Right forelimb (tissue), 1 donor: ENCODE data around the gene FUNDC2.
A peak's percentile ranks its signal among the peaks of the same experiment; 100 is the strongest.
"Not testable (repeated sequence)": the region's sequence is repeated elsewhere in the genome, so short reads cannot be mapped to it uniquely, and the experiment has no call there.

ENCODE experiments used
- DNase-seq: peaks from one replicate; pipeline ENCODE4 v3.0.0-alpha.2; 2018

The FUNDC2 gene, protein sequence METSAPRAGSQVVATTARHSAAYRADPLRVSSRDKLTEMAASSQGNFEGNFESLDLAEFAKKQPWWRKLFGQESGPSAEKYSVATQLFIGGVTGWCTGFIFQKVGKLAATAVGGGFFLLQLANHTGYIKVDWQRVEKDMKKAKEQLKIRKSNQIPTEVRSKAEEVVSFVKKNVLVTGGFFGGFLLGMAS

DNA sequence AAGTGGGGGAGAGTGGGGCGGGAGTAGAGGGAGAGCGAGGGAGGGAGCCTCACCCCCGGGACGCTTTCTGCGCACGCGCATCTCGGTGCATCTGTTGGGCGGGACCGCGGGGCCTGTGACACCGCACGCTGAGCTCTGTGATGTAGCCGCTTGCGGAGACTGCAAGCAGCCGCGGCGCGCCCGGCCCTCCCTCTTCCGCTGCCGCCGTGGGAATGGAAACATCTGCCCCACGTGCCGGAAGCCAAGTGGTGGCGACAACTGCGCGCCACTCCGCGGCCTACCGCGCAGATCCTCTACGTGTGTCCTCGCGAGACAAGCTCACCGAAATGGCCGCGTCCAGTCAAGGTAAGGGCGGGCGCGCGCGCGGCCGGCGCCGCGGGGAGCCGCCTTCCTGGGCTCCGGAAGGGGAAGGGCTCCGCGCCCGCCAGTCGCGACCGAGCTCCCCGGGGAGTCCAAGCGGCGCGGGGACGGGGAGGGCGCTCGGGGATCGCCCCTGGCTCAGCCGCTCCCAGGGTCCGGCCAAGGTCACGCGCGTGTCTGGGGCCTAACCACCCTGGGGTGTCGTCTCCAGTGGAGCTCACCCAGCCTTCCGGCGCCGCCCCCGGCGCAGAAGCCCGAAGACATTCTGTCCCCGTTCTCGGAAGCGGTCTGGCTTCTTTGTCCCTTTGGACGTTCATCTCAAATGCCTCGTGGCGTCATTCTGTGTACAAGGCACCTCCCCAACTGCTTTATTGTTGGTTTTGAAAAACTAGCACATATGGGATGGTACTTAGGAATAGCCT, at the start of gene FUNDC2:
TSS of gene FUNDC2 (plus strand) at position 118 of the 782 bp plus-strand sequence. CDS start at position 213, 95 bp downstream.
- peak; percentile 92 for DNase-seq

DNA sequence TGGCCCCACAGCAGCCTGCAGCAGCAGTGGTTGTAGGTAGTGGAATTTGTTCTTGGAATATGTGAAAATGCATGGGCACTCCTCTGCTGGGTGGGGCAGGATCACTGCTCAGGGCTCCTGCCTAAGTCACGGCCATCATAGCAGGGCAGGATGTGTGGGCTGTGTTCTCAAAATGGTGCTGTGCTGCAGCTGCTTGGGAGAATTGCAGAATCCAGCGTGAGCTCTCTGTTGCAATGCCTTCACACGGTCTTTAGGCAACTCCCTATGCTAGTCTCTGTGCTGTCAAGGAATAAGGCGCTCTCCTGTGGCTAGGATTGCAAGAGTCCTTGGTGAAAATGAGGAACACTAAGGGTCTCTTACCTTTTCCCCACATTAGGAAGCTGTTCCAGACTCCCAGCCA, 47.0 kb upstream of the FUNDC2 start:
- DNase-seq: no peak

DNA sequence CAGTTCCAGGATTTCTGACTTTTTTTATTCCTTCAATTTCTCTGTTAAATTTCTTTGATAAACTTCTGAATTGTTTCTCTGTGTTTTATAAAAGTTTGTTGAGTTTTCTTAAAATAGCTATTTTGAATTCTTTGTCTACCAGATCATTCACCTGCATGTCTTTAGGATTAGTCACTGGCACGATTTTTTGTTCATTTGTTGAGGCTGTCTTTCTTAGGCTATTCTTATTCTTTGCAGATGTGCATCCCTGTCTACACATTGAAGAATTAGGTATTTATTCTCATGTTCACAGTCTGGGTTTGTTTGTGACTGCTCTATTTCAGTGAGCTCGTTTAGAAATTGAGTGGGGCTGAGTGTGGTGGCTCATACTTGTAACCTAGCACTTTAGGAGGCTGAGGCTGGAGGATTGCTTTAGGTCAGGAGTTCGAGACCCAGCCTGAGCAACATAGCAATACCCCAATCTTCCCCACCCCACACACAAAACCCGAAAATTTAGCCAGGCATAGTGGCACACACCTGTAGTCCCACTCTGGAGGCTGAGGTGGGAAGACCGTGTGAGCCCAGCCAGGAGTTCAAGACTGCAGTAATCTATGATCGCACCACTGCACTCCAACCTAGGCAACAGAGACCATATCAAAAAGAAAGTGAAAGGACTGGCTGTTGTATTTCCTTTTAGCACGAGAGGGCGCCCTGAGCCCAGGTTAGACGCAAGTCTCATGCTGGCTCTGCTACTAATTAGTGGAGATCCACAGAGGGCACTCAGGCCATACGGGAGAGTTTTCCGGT, 46.1 kb upstream of the FUNDC2 start:
- peak; percentile 75 for DNase-seq

DNA sequence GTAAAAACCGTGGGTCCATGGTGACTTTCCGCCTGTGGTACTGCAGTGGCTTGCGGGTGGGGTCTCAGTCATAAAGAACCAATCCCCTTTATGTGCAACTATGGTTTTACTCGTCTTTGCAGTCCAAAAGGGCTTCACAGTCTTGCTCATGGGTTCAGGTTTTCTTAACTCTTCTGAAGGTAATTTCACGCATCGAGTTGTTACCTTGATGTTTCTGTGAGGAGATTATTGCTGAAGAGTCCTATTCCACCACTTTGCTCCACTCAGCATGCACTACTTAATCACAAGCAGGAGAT, 45.6 kb upstream of the FUNDC2 start:
- no peak for DNase-seq

DNA sequence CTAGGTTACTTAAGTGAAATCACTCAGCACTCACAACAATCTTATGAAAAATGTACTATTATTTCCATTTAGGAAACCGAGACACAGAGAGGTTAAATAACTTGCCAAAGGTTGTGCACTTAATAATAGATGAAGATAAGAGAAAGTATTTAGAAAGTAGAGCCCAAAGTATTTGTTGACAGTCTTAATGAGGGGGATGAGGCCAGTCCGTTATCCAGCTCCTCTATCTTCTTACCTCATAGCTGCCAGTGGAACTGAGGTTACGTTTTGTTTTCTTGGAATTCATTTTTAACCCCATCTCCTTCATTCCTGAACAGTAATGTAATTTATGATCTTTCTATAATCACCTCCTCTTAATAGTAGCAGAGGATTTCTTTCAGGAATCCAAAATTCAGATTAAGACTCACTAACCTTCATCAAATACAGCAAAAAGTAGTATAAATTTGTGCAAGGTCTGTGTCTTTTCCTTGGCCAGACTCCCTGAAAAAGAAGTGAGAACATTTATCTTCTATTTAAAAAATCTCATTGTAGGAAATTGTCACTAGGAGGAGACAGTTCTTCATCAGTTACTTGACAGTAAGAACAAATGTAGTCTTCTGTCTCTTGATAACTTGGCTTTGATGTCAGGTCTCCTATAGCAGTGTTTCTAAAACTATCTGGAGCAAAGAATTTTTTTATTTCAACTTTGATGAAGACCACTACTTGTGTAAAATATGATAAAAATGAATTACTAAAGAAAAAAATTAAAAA, 39.6 kb upstream of the FUNDC2 start:
- no peak for DNase-seq

DNA sequence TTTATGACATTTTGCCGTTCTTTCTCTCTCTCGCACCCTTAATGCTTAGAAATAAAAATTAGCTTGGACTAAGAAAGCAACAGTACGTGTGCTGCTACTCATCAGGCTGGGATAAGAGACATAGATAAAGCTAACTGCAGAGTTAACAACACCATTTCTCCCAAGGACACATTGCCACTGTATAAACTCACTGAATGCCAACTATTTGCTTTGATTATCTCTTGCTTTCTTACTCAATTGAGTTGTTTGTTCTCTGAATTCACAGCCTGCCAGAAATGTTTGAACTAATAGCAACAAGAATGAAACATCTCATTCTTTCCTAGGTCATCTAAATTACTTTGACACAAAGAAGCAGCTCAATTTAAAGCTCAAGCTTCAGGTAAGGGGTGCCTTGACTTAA, 38.7 kb upstream of the FUNDC2 start:
- DNase-seq: no peak

DNA sequence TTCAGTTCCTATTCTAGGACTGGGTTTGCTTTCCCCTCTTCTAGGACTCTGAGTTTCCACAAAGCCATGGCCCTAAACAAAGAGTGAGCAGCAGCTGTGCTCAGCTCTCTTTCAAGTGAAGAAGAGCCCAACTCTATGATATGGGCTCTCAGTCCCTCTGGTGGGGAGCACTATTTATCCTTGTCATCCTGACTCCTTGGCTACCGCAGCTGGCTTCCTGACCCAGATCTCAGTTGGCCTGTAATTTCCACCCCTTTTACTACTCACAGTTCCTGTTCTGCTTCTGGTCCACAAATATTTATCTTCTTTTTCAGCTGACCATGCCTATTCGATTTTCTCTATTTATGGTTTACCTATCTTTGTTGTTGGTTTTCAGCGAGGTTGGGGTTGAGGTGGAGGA, 37.9 kb upstream of the FUNDC2 start:
- no peak for DNase-seq

DNA sequence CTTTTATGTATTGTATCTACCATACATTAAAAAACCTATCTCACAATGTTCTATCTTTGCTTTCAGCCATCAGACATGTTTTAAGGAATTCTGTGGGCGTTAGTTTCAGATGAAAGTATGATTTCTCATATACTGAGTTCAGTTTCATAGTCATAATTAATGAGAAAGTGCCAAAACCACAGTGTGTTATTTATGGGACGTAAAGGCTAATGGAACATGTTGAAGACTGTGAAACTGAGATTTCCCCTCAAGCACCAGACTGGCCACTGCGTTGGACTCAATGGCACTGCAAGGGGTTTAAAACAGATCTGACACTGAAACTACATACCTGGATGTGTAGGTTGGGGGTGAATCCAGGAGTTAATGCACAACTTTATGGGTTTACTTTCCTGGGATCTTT, 36.1 kb upstream of the FUNDC2 start:
- no peak for DNase-seq

DNA sequence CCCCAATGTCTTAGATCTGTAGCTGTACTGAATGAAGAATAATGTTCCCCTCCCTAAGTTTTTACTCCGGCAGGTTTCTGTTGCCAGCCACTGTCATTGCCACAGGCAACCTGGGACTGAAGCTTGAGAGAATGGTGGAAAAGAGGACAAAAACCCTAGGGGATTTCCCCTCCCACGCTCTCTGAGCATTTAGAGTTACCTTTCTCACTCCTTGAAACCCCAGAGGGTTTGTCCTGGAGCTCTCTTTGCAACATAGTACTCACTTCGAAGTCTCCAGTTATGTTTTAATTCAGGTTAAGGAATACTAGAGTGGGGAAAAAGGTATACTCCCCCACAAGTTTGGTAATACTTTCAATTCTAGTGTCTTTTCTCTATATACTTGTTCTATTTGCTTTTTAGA, 35.6 kb upstream of the FUNDC2 start:
- no peak for DNase-seq

DNA sequence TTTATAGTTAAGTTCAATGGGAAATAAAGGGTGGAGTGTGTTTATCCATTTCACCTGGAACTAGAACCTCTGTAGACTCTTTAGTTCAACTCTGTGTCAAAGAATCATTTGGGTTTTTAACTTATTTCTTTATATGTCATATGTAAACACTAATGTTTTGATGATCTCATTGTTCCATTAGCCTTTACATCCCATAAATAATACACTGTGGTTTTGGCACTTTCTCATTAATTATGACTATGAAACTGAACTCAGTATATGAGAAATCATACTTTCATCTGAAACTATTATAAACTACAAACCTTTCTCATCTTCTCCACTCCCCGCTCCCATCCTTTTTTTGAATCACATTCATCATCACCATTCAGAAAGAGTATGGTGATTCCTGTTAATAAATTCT, 35.2 kb upstream of the FUNDC2 start:
- no peak for DNase-seq

DNA sequence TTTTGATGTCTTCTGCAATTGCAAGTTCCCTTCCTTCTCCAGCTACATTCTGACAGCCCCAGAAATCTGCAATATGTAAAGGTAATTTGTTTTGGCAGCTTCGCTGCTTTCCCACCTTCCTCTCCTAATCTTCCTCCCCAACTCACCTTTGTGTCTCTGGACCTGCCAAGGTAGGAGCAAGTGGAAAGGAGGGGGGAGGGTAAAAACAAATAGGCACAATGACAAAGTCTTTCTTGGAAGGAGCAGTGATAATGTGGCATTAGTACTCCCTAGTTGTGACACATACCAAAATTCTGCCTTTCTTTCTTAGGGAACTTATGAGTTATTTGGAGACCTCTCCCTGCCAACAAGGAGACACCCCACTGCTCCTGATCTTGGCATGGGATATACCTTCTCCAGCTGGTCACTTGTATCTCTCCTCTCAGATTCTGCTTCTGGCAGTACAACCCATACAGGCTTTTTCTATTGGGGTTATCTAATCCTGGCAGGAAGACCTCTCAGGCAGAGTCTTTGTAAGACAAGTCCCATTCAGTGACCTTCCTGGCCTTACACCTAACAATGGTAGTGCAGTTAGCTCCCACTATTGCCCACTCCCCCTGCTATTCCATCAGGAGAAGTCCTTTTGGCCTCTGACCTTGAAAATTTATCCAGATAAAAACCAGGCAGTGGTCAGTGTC, 28.3 kb upstream of the FUNDC2 start:
- no peak for DNase-seq

DNA sequence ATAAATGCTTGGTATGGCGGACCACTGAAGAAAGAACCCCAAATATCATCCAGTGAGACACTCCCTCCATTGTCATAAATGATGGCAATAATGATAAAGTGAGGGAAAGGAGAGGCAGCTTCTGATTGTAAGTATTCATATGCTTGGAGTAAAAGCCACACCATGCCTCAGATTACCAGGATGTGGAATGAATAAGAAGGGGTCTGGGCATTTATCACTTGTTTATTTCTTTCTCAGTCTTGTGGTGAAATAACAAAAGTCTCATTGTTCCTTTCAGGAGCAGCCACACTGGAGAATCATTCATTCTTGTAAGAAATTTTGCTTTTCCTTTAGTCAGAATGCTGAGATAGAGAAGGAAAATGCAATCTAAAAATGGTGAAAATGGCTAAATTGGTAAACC, 25.8 kb upstream of the FUNDC2 start:
- DNase-seq: no peak

DNA sequence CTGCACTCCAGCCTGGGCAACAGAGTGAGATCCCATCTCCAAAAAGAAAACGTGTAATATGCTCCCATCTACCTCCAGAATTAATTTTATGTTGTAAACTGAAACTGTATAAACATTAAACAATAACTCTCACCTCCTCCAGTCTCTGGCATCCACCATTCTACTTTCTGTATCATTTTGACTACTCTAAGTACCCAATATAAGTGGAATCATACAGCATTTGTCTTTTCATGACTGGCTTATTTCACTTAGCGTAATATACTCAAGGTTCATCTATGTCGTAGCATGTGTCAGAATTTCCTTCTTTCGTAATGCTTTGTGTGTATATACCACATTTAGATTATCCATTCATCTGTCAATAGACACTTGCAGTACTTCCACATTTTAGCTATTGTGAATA, 24.8 kb upstream of the FUNDC2 start:
- DNase-seq: no peak

DNA sequence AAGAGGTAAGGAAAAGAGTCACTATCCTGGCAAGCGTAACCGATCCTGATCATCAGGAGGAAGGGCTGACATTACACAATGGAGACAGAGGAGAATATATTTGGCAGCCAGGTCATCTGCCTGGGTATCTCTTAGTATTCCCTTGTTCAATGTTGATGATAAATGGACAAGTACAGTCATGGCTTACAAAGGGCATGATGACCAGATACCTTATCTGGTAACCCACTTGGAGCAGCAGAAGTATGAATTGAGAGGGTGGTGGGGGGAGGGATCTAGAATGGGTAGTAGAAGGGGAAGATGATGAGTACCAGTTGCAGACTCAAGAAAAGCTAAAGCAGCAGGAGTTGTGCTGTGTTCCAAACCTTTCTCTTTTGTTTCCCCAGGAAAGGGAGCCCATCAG, 21.5 kb upstream of the FUNDC2 start:
- no peak for DNase-seq

DNA sequence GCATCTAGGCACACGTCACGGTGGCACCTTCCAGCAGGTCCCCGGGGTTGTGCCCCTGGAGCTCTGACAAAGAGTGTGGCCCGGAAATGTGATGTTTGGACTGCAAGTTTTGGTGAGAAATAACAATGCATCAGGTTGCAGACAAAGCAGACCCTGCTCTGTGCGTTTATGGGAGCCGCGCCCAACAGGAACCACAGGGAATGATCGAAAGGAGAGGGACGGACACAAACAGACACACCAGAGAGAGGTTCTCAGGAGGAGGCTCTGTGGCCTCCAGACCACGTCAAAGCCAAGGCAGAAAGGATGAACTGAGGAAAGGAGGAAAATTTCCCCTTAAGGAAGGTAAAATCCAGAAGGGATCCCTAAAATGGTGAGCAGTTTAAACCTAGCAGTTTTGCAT, 20.3 kb upstream of the FUNDC2 start:
- not testable (repeated sequence) for DNase-seq

DNA sequence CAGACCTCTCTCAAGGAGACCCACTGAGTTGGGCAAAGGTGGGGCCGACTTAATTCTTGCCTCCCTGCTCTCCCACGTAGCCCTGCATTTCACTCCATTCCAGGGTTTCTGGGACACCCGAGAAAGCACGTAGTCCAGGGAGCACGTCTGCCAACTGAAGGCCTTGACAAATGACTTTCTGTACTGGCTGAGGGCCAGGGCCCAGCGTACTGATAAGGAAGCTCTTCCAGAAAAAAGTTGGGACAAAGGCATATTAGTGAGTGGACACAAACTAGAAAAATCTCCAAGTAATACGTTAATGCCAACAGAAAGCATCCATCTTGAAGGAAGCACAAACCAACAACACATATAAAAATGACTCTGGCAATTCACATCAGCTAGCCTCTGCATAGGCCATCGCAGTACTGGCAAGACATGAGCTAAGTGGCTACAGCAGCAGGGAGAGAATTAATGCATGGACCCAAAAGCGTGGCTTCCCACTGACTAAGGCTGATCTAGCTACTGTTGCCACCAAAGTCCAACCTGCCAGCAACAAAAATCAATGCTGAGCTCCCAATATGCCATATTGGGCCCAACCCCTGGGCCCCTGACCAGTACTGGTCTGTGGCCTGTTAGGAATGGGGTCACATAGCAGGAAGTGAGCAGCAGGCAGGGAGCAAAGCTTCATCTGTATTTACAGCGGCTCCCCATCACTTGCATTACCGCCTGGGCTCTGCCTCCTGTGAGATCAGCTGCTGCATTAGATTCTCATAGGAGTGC, 19.6 kb upstream of the FUNDC2 start:
- DNase-seq: not testable (repeated sequence)

DNA sequence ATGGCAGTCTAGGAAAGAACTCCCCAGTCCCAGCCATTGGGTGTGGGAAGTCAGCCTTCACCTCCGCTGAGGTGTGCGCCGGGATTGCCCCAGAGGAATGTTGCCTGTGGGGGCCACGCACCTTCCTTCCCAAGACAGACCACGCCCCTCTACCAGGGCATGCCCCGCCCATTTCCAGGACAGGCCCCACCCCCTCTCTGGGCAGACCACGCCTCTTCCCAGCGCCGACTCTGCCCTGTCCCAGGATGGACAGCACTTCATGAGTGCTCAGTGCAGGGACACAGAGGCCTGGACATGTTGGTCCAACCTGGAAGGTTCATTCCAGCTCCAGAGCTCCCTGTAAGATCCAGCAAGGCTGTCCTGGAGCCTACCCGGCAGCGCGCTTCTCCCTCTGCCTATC, 18.1 kb upstream of the FUNDC2 start:
- not testable (repeated sequence) for DNase-seq

DNA sequence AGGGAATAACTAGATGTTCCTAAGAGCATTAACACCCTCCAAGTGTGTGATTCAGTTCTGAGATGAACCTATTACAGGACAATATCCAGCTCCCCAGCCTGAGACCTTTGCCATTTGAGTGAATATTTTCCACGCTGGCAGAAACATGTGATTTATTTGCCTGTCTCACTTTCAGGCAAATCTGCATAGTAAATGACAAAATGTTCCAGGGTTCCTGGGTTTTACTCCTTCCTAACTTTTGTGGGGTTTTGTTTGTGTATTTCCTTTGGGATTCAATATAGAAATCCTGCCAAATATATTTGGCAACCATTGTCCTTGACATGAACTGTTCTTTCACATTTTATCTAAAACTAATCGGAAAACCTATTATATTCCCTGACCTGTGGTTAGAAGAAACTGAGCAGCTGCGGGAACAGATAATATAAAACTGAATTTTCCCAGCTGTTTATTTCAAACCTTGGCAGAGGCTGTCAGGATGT, 16.6 kb upstream of the FUNDC2 start:
- no peak for DNase-seq

DNA sequence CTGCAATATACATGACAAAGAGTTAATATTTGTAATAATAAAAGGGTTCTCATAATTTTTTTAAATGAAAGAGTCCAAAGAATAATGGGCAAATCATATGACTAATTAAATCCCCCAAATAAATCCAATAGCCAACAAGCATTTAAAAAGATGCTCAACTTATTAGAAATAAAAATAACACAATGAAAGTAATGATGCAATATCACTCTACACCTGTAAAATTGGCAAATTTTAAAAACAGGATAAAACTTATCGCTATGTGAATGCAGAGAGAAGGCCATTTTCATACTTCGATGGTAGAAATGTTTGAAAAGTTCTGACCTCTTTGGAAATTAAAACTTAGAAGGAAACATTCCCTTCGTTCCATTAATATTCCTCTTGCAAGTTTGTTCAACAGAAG, 6.1 kb upstream of the FUNDC2 start:
- DNase-seq: no peak

DNA sequence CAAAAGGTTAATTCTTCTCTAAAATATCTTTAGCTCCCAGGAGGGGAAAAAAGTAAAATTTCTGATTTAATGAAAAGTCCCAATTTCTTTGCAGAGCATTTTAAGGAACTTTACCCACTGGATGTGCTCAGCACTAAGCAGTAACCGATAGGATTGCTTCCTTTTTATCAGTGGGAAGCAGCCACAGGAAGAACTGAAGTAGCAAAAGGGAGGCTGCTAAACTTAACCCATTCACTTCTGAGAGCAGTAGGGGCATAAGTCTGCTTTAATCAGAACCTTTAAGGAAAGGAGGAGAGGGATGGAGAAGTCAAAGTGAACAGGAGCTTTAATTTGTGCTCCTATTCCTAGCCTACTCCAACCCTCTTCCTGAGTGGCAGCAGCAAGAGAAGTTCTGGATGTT, 4.1 kb upstream of the FUNDC2 start, which contains the start of gene F8:
TSS of gene F8 (minus strand) at position 139 of the 400 bp plus-strand sequence. CDS start 171 bp downstream, outside the sequence.
- DNase-seq: no peak
